ENCODE measurements around the gene APOL4.
"Not testable (repeated sequence)": the region's sequence is repeated elsewhere in the genome, so short reads cannot be mapped to it uniquely, and the experiment has no call there.

The APOL4 gene

DNA sequence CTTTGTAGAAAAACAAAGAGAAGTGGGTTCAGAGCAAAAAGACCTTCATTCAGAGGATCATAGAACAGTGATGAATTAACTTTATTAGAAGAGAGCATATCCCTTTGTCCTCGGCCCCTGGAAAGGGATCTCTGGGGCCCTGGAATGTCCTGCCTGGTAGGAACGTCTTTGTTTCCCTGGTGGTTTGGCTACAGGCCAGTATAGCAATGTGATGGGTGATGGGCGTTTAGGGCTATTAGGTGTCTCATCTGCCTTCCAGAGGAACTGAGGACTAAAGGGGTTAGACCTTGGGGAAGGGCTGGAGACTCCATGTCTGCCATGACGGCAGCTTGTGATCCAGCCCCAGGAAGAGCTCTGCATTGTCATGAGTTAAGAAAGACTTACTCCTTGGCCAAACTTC, 9.1 kb downstream of the APOL4 start:
- Histone ChIP-seq H3K4me1 (ENCODE audit: control insufficient read depth, insufficient read depth, low read length) (peaks cover 12% of the 10 kb centered on the region), H3K9me3 (ENCODE audit: control insufficient read depth, insufficient read depth, low read length) (no peaks in the 10 kb centered on the region), H3K4me3 (ENCODE audit: low read depth, low read length) (no peak overlapping the region), H3K36me3 (ENCODE audit: control insufficient read depth, insufficient read depth, low read length) (no peaks in the 10 kb centered on the region), H3K9ac (ENCODE audit: low read depth, low read length) (no peak overlapping the region), H3K27me3 (ENCODE audit: control insufficient read depth, insufficient read depth, low read length) (no peaks in the 10 kb centered on the region)

DNA sequence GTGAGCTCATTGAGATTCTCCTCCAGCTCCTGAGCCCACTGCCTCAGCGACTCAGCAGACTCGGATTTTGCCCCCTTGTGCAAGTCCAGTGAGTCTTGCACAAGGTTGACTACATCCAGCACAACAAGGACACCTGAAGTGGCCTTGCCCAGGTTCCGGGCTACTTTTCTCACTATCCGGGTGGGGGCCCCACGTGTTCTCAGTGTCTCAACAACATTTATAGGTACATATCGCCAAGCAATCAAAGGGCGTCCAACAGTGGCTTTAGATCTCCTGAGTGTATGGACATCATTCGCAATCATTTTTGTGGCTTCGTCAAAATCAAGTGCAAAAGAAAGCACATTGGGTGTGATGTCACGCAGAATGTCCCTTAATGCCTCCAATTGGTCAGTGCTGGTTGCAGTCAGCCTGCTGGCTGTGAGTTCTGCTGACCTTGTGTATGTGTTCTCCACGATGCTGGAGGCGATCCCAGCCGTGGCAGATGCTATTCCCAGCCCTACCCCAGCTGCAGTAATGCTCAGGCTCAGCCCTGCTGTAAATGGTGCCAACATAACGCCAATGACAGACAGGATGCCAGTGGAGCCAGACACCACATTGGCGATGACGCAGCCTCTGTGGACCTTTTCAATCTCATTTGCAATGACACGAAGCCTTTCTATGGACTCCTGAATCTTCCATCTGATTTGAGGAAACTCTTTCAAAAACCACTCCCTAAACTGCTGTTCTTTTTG, 10.3 kb downstream of the APOL4 start:
- Histone ChIP-seq H3K9me3 (ENCODE audit: control insufficient read depth, insufficient read depth, low read length) (no peaks in the 10 kb centered on the region), H3K9ac (ENCODE audit: low read depth, low read length) (no peak overlapping the region), H3K4me3 (ENCODE audit: low read depth, low read length) (no peak overlapping the region), H3K4me1 (ENCODE audit: control insufficient read depth, insufficient read depth, low read length) (peaks cover 4% of the 10 kb centered on the region), H3K36me3 (ENCODE audit: control insufficient read depth, insufficient read depth, low read length) (no peaks in the 10 kb centered on the region), H3K27me3 (ENCODE audit: control insufficient read depth, insufficient read depth, low read length) (no peaks in the 10 kb centered on the region)

DNA sequence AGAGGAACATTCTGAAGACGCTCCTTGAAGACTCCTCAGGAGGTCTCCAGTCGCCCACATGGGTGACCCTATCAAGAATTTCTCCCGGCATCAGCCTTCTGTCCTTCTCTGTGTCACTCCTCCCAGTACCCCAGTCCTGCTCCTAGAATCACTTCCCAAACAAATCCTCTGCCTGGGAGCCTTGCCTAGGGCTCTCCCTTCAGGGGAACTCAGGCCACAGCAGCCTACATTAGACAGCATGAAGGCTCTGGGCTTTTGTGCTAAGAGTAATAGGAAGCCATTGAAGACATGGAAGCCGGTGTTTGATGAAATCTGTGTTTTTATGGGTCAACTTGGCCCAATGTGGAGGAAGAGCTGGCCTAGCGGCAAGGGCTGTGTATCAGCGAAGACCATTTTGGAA, 13.7 kb downstream of the APOL4 start:
- H3K4me3 ChIP-seq (ENCODE audit: low read depth, low read length); H3K9me3 ChIP-seq (ENCODE audit: control insufficient read depth, insufficient read depth, low read length); H3K4me1 ChIP-seq (ENCODE audit: control insufficient read depth, insufficient read depth, low read length); H3K9ac ChIP-seq (ENCODE audit: low read depth, low read length); H3K27me3 ChIP-seq (ENCODE audit: control insufficient read depth, insufficient read depth, low read length); H3K36me3 ChIP-seq (ENCODE audit: control insufficient read depth, insufficient read depth, low read length): not testable (repeated sequence)

DNA sequence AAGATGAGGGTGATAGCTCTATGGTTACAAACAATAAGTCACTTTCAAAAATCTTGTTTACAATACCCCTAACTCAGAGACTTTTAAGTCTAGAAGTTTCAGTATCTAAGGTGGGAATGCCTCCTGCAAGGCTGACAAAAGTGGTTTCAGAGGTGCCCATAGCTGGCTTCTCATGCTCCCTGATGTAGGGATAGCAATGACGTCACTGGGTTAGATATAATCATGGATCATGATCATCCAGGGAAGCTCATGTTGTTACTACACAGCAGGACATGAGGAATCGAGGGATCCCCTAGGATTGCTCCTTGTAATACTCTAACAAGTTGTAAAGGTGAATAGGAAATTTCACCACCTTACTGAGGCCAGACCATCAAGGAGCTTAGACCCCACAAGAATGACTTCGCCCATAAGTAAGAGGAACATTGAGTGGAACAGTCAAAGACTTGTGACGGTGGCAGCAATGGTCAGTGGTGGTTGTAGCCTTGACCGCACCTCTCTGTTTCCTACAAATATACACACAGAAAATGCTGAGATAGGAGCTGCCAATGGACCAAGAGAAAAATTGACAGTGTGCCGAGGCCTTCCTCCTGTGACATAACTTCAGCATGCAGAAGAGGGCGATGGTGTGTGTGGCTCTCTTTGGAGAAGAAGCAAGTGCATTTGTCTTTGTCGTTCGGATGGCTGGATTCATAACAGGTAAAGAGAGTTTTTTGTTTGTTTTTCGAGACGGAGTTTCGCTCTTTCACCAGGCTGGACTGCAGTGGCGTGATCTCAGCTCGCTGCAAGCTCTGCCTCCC, 15.6 kb downstream of the APOL4 start:
- H3K9me3 ChIP-seq (ENCODE audit: control insufficient read depth, insufficient read depth, low read length): no peaks in the 10 kb centered on the region
- no peaks in the 10 kb centered on the region for H3K36me3 ChIP-seq (ENCODE audit: control insufficient read depth, insufficient read depth, low read length)
- no peaks in the 10 kb centered on the region for H3K27me3 ChIP-seq (ENCODE audit: control insufficient read depth, insufficient read depth, low read length)
- H3K4me3 ChIP-seq (ENCODE audit: low read depth, low read length): no peak overlapping the region
- peaks cover 4% of the 10 kb centered on the region for H3K4me1 ChIP-seq (ENCODE audit: control insufficient read depth, insufficient read depth, low read length)
- H3K9ac ChIP-seq (ENCODE audit: low read depth, low read length): no peak overlapping the region

DNA sequence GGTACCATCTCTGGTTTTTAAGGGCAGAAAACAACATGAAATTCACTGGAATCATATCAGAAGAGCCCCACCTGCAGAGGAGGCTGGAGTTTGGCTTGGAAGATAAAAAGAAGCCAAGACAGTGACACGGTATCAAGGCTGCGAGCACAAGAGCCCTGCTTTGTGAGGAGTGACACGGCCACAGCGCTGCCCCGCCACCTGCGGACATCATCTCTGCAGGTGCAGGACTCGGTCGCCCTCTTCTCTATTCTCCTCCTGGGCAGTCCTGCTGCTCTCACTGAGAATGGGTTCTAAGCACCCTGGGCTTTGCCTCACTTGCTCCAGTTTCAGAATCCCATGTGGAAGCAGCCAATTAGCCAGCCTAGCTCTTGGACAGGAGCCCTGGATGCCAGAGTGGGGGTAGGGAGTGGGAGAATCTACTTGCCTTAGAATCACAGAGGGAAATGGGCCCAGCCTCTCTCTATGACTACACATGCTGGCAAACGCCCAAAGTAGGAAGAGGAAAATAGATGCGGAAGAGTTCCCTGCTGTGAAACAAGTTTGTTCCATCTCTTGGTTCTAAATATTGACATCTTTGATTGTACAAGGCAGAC, 17.1 kb downstream of the APOL4 start:
- H3K4me3 ChIP-seq (ENCODE audit: low read depth, low read length): no peak overlapping the region
- no peaks in the 10 kb centered on the region for H3K36me3 ChIP-seq (ENCODE audit: control insufficient read depth, insufficient read depth, low read length)
- peaks cover under 1% of the 10 kb centered on the region for H3K4me1 ChIP-seq (ENCODE audit: control insufficient read depth, insufficient read depth, low read length)
- no peaks in the 10 kb centered on the region for H3K27me3 ChIP-seq (ENCODE audit: control insufficient read depth, insufficient read depth, low read length)
- no peak overlapping the region for H3K9ac ChIP-seq (ENCODE audit: low read depth, low read length)
- H3K9me3 ChIP-seq (ENCODE audit: control insufficient read depth, insufficient read depth, low read length): no peaks in the 10 kb centered on the region

DNA sequence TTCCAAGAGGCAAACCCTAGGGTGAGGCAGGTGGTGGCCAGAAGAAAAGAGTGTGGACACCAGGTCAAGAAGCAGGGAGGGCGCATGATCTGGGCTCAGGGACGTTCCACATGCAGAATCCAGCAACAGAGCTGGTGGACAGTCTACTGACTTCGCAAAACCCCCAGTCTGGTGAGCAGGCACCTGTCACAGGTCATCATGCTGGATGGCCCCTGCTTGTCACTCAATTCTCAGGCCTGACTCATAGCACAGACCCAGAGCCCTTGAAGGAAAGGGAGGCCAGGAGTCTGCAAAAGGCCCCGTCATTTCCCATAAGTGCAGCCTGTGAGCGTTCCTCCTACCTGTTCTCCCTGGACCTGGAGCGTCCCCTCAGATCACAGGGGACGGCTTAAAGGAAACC, 18.2 kb downstream of the APOL4 start:
- Histone ChIP-seq H3K9ac (ENCODE audit: low read depth, low read length) (no peak overlapping the region), H3K4me3 (ENCODE audit: low read depth, low read length) (no peak overlapping the region), H3K9me3 (ENCODE audit: control insufficient read depth, insufficient read depth, low read length) (no peaks in the 10 kb centered on the region), H3K4me1 (ENCODE audit: control insufficient read depth, insufficient read depth, low read length) (no peaks in the 10 kb centered on the region), H3K36me3 (ENCODE audit: control insufficient read depth, insufficient read depth, low read length) (no peaks in the 10 kb centered on the region), H3K27me3 (ENCODE audit: control insufficient read depth, insufficient read depth, low read length) (no peaks in the 10 kb centered on the region)

DNA sequence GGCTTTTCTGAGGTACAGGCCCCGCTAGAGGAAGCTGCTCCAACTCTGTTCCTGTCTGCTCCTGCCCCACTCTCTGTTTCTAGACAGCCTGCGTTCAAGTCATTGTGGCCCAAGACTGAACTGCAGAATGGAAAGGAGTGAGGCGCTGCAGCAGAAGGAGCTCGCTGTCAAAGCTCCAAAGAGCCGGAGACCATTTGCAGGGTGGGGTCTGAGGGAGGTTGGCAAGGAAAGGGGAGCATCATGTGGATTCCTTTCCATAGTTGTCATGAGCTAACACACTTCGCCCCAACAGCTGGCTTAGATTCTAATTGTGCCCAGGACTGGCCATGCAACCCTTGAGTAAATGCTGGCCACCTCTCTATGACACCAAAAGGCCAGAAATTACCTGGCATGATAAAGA, 18.8 kb downstream of the APOL4 start:
- no peaks in the 10 kb centered on the region for H3K36me3 ChIP-seq (ENCODE audit: control insufficient read depth, insufficient read depth, low read length)
- no peaks in the 10 kb centered on the region for H3K27me3 ChIP-seq (ENCODE audit: control insufficient read depth, insufficient read depth, low read length)
- no peaks in the 10 kb centered on the region for H3K9me3 ChIP-seq (ENCODE audit: control insufficient read depth, insufficient read depth, low read length)
- H3K4me3 ChIP-seq (ENCODE audit: low read depth, low read length): no peak overlapping the region
- H3K4me1 ChIP-seq (ENCODE audit: control insufficient read depth, insufficient read depth, low read length): no peaks in the 10 kb centered on the region
- no peak overlapping the region for H3K9ac ChIP-seq (ENCODE audit: low read depth, low read length)

DNA sequence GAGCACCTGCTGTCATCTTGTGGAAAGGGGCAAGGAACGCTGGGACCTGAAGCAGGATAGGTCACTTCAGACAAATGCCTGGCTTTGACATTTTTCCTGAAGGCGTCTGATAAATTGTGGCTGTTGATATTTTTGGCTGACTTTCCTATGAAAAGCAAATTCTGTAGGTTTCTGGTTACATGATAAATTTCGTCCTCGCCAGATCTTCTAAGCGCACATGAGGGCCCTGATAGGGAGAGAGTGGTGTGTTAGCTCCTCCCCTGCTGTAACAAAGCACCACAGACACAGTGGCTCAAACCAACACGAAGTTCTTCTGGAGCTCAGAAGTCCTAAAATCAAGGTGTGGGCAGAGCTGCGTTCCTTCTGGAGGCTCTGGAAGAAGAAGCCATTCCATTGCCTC, 19.6 kb downstream of the APOL4 start:
- Histone ChIP-seq H3K9me3 (ENCODE audit: control insufficient read depth, insufficient read depth, low read length) (no peaks in the 10 kb centered on the region), H3K27me3 (ENCODE audit: control insufficient read depth, insufficient read depth, low read length) (no peaks in the 10 kb centered on the region), H3K36me3 (ENCODE audit: control insufficient read depth, insufficient read depth, low read length) (no peaks in the 10 kb centered on the region), H3K9ac (ENCODE audit: low read depth, low read length) (no peak overlapping the region), H3K4me3 (ENCODE audit: low read depth, low read length) (no peak overlapping the region), H3K4me1 (ENCODE audit: control insufficient read depth, insufficient read depth, low read length) (no peaks in the 10 kb centered on the region)

DNA sequence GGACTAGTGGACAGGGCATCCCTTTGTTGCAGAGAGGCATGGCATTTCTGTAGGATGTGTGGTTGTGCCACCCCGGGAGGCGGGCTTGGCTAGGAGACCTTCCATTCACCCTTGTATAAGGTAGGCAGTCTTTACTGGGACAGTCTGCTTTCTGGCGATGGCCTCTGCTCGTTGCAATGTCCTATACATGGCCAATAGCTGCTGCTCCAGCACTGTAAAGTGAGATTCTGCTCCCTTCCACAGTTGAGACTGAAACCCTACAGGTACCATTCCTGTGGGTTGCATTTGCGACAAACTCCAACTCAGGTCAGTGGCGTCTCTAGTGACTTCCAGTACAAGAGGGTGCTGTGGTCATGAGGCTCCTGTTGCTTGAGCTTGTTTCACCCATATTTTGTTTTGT, 20.7 kb downstream of the APOL4 start:
- no peak overlapping the region for H3K4me3 ChIP-seq (ENCODE audit: low read depth, low read length)
- H3K4me1 ChIP-seq (ENCODE audit: control insufficient read depth, insufficient read depth, low read length): no peaks in the 10 kb centered on the region
- no peaks in the 10 kb centered on the region for H3K9me3 ChIP-seq (ENCODE audit: control insufficient read depth, insufficient read depth, low read length)
- H3K27me3 ChIP-seq (ENCODE audit: control insufficient read depth, insufficient read depth, low read length): no peaks in the 10 kb centered on the region
- no peak overlapping the region for H3K9ac ChIP-seq (ENCODE audit: low read depth, low read length)
- H3K36me3 ChIP-seq (ENCODE audit: control insufficient read depth, insufficient read depth, low read length): no peaks in the 10 kb centered on the region

DNA sequence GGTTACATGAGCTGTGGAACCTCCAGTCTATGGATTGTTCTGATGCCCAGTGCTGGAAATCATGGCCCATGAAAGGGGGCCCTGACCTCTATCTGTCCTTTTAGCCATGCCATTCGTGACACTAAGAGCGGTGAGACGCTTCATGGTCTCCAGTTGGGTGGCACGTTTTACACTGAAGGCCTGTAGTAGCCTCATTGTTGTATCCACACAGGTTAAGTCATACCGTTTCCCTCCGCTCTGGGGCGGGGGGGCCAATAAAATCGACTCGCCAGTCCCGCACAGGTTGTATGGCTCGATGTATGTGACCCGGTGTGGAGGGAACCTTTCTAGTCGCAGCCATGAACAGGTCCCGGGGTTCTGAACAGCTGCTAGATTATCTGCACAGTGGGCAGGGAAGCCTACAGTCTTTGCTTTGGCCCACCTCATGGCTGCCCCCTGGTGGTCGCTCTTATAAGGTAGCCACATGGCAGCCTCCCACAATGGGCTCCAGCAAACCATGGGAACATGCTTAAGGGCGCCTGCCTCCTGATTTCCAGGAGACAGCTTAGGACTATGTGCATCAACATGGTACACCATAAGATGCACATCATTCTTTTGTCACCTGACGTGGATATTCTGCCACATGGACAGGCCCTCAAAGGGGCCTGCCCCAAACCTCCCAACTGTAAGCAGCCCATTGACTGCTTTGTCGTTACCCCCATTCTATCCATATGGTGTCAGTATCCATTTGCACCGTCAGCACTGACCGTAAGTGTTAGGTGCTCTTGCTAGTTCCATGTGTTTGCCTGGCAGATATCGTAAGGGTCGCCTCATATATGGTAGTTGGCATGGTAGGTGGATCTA, 21.4 kb downstream of the APOL4 start:
- no peaks in the 10 kb centered on the region for H3K9me3 ChIP-seq (ENCODE audit: control insufficient read depth, insufficient read depth, low read length)
- H3K27me3 ChIP-seq (ENCODE audit: control insufficient read depth, insufficient read depth, low read length): no peaks in the 10 kb centered on the region
- no peak overlapping the region for H3K9ac ChIP-seq (ENCODE audit: low read depth, low read length)
- no peak overlapping the region for H3K4me3 ChIP-seq (ENCODE audit: low read depth, low read length)
- H3K36me3 ChIP-seq (ENCODE audit: control insufficient read depth, insufficient read depth, low read length): no peaks in the 10 kb centered on the region
- no peaks in the 10 kb centered on the region for H3K4me1 ChIP-seq (ENCODE audit: control insufficient read depth, insufficient read depth, low read length)

DNA sequence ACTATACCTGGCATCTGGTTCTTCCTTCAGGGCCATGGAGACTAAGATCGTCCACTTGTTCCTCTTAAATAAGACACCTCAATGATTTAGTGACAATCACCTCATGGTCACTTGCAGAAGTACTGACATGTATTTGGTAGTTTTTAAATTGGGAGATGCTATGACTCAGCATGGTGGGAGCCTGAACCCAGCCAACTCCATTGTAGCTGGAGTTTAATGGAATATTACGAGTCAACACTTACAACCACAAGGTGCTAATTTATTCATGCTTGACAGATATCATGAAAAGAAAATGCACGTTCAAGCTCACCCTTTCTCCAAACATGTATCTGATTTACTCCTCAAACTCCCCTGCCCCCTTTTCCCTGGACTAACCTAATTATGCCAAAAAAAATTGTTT, 24.4 kb downstream of the APOL4 start:
- H3K9ac ChIP-seq (ENCODE audit: low read depth, low read length): no peak overlapping the region
- no peaks in the 10 kb centered on the region for H3K9me3 ChIP-seq (ENCODE audit: control insufficient read depth, insufficient read depth, low read length)
- H3K27me3 ChIP-seq (ENCODE audit: control insufficient read depth, insufficient read depth, low read length): no peaks in the 10 kb centered on the region

More for the DNA sequence above, 24.4 kb downstream of the APOL4 start:
- Histone ChIP-seq H3K4me3 (ENCODE audit: low read depth, low read length) (no peak overlapping the region), H3K36me3 (ENCODE audit: control insufficient read depth, insufficient read depth, low read length) (no peaks in the 10 kb centered on the region), H3K4me1 (ENCODE audit: control insufficient read depth, insufficient read depth, low read length) (no peaks in the 10 kb centered on the region)
